HG02852 (cell line): ENCODE results near the gene GLE1.

Experiments used
- ATAC-seq: cut with Tn5 transposase; IDR thresholded peaks from one replicate; pipeline ENCODE4 v1.9.1; 2021; ENCODE audit warnings: mild to moderate bottlenecking, moderate library complexity; ENCODE audit not compliant: unreplicated experiment

GLE1 gene

GRCh38 chr9:128588581-128589233, 84.2 kb downstream of the GLE1 start:
- no peak for ATAC-seq
